Renal cortex interstitium (tissue), 11 donors: ENCODE results near the gene MYO15B. TPM values are rescaled to one million over a fixed set of nuclear protein-coding genes. Genes with fewer than 3 reads are reported as not detected.
"Not testable (repeated sequence)": the region's sequence is repeated elsewhere in the genome, so short reads cannot be mapped to it uniquely, and the experiment has no call there.

Source experiments
- DNase-seq, 11 donors: peaks; one replicate each; pipeline ENCODE4 v3.0.0-alpha.2; 2013; ENCODE audit warnings: low read depth in 9 of 11, low spot score in 4 of 11; ENCODE audit errors: extremely low read depth in 1 of 11
- polyA plus RNA-seq, 3 donors: library from polyadenylated mRNA; unstranded; fragments of 120-200 nt; gene quantifications; one replicate each; pipeline ENCODE4 v1.2.1, GENCODE V29; 2013; ENCODE audit not compliant: insufficient read length in 3 of 3

The MYO15B gene
- polyA plus RNA-seq, 3 donors: 123 to 286 (median 163) TPM

DNA sequence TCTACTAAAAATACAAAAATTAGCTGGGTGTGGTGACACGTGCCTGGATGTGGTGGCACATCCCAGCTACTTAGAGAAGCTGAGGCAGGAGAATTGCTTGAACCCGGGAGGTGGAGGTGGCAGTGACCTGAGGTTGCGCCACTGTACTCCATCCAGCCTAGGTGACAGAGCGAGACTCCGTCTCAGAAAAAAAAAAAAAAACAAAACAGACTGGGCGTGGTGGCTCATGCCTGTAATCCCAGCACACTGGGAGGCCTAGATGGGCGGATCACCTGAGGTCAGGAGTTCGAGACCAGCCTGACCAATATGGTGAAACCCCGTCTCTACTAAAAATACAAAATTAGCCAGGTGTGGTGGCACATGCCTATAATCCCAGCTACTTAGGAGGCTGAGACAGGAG is 5.8 kb downstream of the MYO15B start:
- not testable (repeated sequence) for DNase-seq

GRCh38 chr17:75594499-75595283 is 7.1 kb downstream of the MYO15B start:
- no peak for DNase-seq

GRCh38 chr17:75595284-75595919 is 7.8 kb downstream of the MYO15B start:
- no peak for DNase-seq

DNA sequence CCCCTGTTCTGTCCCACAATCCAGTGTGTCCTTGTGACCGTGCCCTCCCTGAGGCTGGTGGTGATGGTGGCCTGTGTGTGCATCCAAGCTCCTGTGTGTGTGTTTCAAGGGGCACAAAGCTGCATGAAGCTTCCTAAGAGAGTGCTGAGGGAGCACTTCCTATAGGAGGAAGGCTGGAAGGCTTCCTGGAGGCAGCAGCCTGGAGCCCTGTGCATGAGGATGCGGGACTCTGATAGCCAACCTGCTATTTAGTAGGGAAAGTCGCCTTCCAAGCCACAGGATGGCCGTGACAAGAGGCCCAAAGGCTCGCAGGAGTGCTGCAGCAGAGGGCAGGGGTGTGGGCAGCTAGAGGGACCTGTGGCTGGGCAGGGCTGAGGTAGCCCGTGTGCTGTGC is 8.3 kb downstream of the MYO15B start:
- no peak for DNase-seq

DNA sequence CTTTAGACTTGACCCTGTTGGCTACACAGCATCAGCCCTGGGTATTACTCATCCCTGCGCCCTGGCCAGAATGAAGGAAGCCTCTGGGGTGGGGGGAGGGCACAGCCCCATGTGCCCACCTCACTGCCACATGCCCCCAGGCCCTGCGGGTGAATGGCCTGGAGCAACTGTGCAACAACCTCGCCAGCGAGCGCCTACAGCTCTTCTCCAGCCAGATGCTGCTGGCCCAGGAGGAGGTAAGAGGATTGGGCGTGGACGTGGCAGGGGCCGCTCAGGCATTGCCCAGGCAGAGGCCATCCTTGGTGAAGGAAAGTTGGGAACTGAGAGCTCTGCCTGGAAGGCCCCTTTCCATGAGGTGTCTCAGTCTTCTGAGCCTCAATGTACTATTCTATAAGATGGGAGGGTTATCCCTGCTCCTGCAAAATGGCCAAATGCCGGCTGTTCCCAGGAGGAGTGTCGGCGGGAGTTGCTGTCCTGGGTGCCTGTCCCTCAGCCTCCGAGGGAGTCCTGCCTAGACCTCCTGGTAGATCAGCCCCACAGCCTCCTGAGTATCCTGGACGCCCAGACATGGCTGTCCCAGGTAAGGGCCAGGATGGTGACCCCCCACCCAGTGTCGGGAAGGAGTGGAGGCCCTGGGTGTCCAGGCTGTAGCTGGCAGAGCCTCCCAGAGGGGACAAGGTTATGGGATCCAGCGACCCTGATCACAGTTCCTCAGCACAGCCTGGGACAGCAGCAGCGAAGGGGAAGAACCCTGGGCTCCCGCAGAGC is 8.9 kb downstream of the MYO15B start:
- no peak for DNase-seq

DNA sequence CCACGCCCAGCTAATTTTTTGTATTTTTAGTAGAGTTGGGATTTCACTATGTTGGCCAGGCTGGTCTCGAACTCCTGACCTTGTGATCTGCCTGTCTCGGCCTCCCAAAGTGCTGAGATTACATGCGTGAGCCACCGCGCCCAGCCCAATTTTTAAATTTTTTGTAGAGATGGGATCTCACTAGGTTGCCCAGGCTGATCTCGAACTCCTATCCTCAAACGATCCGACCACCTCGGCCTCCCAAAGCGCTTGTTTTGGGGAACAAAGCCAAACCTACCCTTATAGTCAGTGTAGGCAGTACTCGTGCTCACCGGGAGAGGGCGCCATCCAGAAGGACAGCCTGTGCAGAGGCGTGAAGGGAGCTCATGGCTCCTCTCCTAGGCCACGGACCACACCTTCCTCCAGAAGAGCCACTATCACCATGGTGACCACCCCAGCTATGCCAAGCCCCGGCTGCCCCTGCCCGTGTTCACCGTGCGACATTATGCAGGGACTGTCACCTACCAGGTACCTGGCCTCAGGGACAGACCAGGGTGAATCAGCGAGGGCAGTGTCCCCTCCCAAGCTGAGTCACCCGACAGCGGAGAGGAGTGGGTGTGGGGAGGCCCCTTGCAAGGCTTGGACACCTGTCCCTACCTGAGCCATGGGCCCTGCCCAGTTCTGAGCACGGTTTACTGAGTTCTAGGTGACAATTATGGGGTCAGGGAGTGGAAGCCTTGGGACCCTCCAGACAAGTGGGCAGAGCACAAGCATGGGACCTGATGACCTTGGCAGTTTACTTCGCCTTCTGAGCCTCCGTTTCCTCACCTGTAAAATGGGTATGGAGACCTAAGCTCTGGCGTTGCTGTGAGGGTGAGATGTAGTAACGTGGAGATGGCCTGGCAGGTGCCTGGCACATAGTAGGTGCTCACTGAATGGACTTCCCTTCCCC is 13.7 kb downstream of the MYO15B start:
- DNase-seq: peak in 2 of 11 donors; percentile 9 to 13

DNA sequence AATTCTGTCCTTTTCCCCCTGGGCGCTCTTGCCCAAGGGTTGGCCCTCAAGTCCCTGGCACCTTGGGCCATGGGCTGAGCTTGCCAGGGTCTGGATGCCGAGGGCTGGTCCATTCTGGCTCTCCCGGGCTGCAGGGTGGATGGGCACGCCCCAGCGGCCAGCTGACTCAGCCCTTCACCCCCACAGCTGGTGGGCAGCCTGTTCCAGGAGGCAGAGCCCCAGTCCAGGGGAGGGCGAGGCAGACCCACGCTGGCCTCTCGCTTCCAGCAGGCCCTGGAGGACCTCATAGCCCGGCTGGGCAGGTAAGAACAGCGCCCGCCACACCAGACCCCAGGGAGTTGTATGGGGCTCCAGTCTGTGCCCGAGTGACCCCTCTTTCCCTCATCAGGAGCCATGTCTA is 15.0 kb downstream of the MYO15B start:
- DNase-seq: no peak

DNA sequence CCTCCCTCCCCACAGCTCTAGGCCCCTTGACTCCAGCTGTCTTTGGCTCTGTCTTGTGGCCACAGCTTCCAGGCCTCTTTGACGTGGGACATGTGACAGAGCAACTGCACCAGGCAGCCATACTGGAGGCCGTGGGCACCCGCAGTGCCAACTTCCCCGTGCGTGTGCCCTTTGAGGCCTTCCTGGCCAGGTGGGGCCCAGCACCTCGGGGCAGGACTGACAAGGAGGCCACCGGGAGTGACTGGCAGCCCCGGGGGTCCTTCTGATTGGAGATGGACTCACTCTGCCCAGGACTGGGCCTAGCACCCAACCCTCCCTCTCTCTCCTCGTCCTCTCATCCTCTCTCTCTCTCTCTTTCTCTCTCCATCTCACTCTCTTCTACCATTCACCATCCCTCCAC is 15.5 kb downstream of the MYO15B start:
- DNase-seq: no peak

GRCh38 chr17:75604034-75604695 is 16.6 kb downstream of the MYO15B start:
- no peak for DNase-seq

- no peak for DNase-seq
Measured at GRCh38 chr17:75605790-75606189, 18.2 kb downstream of the MYO15B start.

DNA sequence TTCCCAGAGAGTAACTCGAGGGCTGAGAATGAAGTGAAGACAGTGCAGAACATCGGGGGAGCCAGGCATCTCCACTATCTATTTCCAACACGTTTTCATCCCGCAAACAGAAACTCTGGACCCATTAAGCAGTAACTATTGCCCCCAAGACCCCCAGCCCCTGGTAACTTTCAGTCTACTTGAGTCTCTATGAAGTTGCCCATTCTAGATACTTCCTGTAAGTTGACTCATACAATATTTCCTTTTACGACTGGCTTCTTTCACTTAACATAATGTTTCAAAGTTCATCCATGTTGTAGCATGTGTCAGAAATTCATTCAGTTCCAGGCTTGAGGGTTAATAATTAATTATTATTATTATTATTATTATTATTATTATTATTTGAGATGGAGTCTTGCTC is 19.5 kb downstream of the MYO15B start:
- no peak for DNase-seq

- DNase-seq: no peak
Measured at GRCh38 chr17:75610103-75610984, 22.7 kb downstream of the MYO15B start.

DNA sequence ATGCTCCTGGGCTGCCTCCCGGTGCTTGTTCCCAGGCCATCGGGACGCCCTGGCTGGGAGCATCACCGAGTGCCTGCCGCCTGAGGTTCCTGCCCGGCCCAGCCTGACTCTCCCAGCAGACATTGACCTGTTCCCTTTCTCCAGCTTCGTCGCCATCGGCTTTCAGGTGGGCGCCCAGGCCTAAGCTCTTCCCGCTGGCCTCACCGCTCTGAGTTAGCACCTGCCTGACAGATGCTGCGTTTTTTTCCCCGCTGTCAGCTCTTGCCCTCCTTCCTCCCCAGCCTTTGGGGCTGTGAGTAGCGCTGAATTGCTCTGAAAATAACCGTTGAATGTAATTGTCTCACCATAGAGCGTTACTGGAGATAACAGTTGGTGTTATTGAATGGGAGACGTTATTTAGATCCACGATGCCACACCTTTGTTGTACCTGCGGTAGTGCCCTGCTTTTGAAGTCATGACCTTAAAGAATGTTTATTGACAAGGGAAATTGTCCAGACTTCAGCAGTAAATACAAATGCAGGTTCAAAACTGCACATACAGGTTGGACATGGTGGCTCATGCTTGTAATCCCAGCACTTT is 24.3 kb downstream of the MYO15B start:
- no peak for DNase-seq

GRCh38 chr17:75612906-75613626 is 25.5 kb downstream of the MYO15B start:
- no peak for DNase-seq

DNA sequence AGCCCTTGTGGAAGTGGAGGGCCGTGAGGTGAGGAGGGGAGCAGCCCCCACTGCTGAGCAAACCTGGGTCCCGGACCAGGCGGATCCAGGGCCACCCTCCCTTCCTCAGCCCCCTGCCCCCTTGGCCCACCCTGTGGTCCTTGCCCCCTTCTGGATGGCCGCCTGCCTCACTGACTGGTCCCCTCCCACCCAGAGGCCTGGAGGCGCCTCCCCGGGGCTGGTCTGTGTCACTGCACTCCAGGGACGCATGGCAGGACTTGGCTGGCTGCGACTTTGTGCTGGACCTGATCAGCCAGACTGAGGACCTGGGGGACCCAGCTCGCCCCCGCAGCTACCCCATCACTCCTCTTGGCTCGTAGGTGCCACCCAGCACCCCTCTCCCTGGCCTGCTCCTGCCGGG is 26.4 kb downstream of the MYO15B start:
- no peak for DNase-seq

DNA sequence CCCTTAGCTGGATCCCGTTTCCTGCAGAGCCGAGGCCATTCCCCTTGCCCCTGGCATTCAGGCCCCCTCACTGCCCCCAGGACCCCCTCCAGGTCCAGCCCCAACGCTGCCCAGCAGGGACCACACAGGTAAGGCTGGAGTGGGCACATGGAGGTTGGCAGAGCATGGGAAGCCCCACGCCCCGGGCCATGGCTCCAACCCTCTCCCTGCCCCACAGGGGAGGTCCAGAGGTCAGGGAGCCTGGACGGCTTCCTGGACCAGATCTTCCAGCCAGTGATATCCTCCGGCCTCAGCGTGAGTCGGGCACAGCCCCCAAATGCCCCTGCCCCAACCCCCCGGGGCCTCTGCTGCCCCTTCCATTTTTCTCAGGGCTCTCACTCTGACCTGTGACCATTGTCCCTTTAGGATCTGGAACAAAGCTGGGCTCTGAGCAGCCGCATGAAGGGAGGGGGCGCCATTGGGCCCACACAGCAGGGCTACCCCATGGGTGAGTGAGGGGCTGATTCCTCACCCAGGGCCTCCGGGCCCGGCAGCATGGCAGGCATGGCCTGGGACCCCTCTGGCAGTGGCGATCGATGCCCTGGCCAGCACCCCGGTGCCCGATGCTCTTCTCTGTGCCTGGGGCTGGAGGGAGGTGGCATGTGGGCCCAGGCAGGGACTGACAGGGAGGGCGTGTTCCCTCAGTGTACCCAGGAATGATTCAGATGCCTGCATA is 27.1 kb downstream of the MYO15B start:
- no peak for DNase-seq
